Esophagus squamous epithelium (tissue), 4 donors: ENCODE results near the gene CCDC110.

Experiments used
- CTCF ChIP-seq, 6 experiments: fragments of 450-650 bp in 4 of 6; fragments of 200-600 bp in 2 of 6; sonication (generic) in 2 of 6; IDR thresholded peaks; one replicate each; pipeline ENCODE4 v1.5.1; 2016 to 2019; ENCODE audit warnings: antibody characterized with exemption in 6 of 6, mild to moderate bottlenecking in 4 of 6, moderate library complexity in 4 of 6
- POLR2A ChIP-seq, 4 donors: fragments of 450-650 bp; IDR thresholded peaks; one replicate each; pipeline ENCODE4 v1.6.1; 2017; ENCODE audit warnings: antibody characterized with exemption in 4 of 4, mild to moderate bottlenecking in 4 of 4, moderate library complexity in 3 of 4

GRCh38 chr4:185479507-185479971, 8.0 kb upstream of the CCDC110 start:
- TF ChIP-seq CTCF (IDR thresholded peaks at IDR 0.05) (no peak), POLR2A (IDR thresholded peaks at IDR 0.05) (no peak)
